MM.1S (cell line): Measurements from ENCODE around the gene STRADB.

Experiments used
- EZH2 ChIP-seq: fragments of 300-600 bp; sonication (generic); optimal IDR thresholded peaks from 2 replicates; pipeline ENCODE3; 2017; ENCODE audit warnings: low read depth, mild to moderate bottlenecking, antibody characterized with exemption, low read length, mixed read lengths
- TF ChIP-seq, protein P1 (sequence below): fragments of 300-600 bp; sonication (generic); IDR thresholded peaks from 2 replicates; pipeline ENCODE4 v1.5.1; 2016; ENCODE audit warnings: antibody characterized with exemption, low read length, mixed read lengths

- no peak for TF ChIP-seq EZH2
- TF ChIP-seq, protein P1, sequence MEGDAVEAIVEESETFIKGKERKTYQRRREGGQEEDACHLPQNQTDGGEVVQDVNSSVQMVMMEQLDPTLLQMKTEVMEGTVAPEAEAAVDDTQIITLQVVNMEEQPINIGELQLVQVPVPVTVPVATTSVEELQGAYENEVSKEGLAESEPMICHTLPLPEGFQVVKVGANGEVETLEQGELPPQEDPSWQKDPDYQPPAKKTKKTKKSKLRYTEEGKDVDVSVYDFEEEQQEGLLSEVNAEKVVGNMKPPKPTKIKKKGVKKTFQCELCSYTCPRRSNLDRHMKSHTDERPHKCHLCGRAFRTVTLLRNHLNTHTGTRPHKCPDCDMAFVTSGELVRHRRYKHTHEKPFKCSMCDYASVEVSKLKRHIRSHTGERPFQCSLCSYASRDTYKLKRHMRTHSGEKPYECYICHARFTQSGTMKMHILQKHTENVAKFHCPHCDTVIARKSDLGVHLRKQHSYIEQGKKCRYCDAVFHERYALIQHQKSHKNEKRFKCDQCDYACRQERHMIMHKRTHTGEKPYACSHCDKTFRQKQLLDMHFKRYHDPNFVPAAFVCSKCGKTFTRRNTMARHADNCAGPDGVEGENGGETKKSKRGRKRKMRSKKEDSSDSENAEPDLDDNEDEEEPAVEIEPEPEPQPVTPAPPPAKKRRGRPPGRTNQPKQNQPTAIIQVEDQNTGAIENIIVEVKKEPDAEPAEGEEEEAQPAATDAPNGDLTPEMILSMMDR, result no peak
Measured at GRCh38 chr2:201465524-201465971, 14.0 kb downstream of the STRADB start.
